HEK293T (cell line): Measurements from ENCODE around the gene HIF3A.

ENCODE experiments used
- BHLHE40 ChIP-seq: fragments of 450-650 bp; IDR thresholded peaks from 2 replicates; pipeline ENCODE4 v1.6.1; 2016; ENCODE audit warnings: mild to moderate bottlenecking, moderate library complexity, borderline replicate concordance
- FOXA1 ChIP-seq: fragments of 450-650 bp; IDR thresholded peaks from 2 replicates; pipeline ENCODE4 v1.6.1; 2016; ENCODE audit warnings: mild to moderate bottlenecking
- HDGF ChIP-seq: fragments of 450-650 bp; IDR thresholded peaks from 2 replicates; pipeline ENCODE4 v1.6.1; 2017; ENCODE audit warnings: antibody characterized with exemption, borderline replicate concordance
- L3MBTL2 ChIP-seq: fragments of 450-650 bp; conservative IDR thresholded peaks from 2 replicates; pipeline ENCODE4 v1.6.1; 2016; ENCODE audit warnings: mild to moderate bottlenecking
- TARDBP ChIP-seq: fragments of 450-650 bp; IDR thresholded peaks from 2 replicates; pipeline ENCODE4 v1.6.1; 2016
- ZNF384 ChIP-seq: fragments of 450-650 bp; IDR thresholded peaks from 2 replicates; pipeline ENCODE4 v1.6.1; 2016
- TF ChIP-seq, protein P1 (sequence below): fragments of 450-650 bp; IDR thresholded peaks from 2 replicates; pipeline ENCODE4 v1.6.1; 2016

DNA sequence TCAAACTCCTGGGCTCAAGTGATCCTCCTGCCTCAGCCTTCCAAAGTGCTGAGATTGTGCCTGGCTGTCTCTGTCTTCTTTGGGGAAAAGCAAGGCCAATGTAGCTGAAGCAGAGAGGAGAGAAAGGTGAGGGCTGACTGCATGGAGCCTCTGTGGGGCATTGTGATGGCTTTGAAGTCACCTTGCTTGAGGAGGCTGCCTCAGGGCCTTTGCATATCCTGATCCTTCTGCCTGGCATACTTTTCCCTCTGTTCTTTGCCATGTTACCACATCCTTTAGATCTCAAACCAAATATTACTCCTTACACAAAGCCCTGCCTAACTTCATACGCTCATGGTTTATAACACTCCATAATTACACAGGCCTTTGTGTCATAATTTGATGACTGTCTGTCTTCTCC is 40.6 kb downstream of the HIF3A start:
- TF ChIP-seq FOXA1 (no peak), BHLHE40 (no peak), TARDBP (no peak), HDGF (no peak), ZNF384 (no peak), L3MBTL2 (no peak)
- TF ChIP-seq, protein P1, sequence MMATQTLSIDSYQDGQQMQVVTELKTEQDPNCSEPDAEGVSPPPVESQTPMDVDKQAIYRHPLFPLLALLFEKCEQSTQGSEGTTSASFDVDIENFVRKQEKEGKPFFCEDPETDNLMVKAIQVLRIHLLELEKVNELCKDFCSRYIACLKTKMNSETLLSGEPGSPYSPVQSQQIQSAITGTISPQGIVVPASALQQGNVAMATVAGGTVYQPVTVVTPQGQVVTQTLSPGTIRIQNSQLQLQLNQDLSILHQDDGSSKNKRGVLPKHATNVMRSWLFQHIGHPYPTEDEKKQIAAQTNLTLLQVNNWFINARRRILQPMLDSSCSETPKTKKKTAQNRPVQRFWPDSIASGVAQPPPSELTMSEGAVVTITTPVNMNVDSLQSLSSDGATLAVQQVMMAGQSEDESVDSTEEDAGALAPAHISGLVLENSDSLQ: no peak
